GM19397 (cell line): ENCODE data around the gene CACNG6.

Experiments
- ATAC-seq: cut with Tn5 transposase; IDR thresholded peaks from one replicate; pipeline ENCODE4 v1.9.1; 2021; ENCODE audit warnings: mild to moderate bottlenecking, moderate library complexity; ENCODE audit not compliant: unreplicated experiment

Gene CACNG6

DNA sequence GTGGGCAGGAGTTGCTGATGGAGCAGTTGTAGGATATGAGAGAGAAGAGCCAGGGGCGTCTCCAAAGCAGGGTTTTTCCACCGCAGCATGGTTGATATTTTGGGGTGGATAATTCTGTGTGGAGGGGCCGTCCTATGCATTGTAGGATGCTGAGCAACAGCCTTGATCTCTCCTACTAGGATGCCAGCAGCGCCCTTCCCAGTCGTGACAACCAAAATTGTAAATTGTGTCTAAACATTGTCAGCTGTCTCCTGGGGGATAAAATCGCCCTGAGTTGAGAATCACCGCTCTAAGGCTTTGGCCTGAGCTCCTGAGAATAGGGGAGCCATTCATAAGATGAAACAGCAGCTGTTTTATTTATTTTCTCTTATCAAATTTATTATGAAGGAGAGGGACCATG is 24.5 kb upstream of the CACNG6 start:
- ATAC-seq, result no peak

- ATAC-seq, result no peak
Observed at GRCh38 chr19:53969366-53969765, 22.1 kb upstream of the CACNG6 start.

DNA sequence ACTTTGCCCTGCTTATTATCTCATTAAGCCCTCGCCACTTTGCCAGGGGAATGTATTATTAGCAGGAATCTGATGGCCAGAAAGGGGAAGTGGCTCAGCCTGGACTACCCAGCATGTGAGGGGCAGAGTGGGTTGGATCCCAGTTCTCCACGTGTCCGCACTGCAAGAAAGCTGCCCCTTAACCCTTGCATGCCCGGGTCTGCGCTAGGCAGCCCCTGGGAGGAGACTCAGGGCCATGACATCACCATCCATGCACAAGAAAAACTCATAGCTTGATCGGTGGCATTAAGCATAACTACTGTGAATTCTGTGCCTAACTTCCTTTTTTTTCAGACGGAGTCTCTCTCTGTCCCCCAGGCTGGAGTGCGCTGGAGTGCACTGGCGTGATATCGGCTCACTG is 19.8 kb upstream of the CACNG6 start:
- no peak for ATAC-seq

DNA sequence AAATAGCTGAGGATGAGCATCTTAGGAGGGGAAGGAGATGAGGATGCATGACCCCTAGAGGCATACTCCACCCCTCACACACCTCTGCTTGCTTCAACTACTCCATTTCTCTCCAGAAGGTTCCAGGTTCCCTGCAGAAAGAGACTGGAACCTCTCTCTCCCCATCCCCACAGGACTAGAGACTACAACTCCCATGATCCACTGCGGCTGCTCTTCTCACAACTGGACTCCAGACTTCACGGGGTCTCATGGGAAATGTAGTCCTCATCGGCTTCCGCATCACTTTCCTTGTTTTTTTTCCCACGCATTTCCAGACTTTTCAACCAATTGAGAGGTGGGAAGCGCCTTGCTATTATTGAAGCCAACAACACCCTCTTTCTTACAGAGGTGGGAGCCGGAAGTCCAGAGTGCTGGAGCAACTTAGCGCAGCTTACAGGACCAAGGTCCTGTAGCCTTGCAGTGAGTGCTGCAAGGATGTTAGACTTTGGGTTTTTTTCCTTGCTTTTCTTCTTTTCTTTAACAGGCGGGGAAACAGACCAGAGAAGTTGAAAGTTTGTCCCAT is 13.9 kb upstream of the CACNG6 start:
- no peak for ATAC-seq

GRCh38 chr19:53977991-53978731 is 13.3 kb upstream of the CACNG6 start:
- ATAC-seq, result no peak

GRCh38 chr19:53978975-53979801 is 12.2 kb upstream of the CACNG6 start:
- ATAC-seq, result no peak

DNA sequence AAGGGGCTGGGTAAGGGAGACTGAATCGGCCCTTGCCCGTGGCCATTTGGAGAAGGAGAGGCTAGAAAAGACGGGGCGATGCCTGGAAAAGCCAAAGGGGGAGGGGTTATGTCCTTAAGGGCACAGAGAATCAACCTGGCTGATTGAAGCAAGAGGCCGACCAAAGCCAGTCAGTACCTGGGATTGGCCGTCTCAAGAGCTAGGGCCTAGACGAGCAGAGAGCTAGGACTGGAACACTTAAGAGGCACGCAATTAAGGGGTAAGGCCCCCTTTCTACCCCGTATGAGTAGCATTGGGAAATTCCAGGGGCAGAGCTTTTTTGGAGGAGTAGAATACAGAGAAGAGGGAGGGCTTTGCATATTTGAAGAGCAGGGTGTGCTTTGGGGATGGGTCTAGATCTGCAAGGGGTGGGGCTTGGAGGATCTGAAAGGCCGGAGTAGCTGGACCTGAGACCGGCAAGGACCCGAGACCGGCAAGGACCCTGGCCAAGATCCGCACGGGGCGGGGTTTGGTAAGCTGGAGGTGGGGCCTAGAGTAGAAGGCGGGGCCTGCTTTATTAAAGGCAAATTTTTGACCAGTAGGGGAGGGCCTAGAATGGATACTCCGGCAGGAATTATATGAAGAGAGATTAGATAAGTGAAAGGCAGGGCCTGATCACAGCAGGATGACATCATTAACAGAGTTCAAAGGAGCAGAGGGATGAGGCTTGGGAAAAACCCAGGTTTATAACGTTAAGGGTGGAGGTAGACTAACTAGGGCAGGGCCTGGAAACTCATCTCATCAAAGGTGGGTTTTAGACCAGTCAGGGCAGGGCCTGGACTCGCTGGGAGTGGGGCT is 10.7 kb upstream of the CACNG6 start:
- ATAC-seq, result no peak

- no peak for ATAC-seq
Observed at GRCh38 chr19:53981376-53981951, 10.0 kb upstream of the CACNG6 start.

DNA sequence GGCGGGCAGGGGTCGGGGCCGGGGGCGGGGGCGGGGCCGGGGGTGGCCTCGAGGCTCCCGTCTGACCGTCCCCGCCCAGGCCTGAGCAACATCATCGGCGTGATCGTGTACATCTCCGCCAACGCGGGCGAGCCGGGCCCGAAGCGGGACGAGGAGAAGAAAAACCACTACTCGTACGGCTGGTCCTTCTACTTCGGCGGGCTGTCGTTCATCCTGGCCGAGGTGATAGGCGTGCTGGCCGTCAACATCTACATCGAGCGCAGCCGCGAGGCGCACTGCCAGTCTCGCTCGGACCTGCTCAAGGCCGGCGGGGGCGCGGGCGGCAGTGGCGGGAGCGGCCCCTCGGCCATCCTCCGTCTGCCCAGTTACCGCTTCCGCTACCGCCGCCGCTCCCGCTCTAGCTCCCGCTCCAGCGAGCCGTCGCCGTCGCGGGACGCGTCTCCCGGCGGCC is 9.4 kb upstream of the CACNG6 start:
- no peak for ATAC-seq

- no peak for ATAC-seq
Observed at GRCh38 chr19:53982611-53983010, 8.8 kb upstream of the CACNG6 start.

- ATAC-seq, result no peak
Observed at GRCh38 chr19:53983457-53984289, 7.8 kb upstream of the CACNG6 start.

DNA sequence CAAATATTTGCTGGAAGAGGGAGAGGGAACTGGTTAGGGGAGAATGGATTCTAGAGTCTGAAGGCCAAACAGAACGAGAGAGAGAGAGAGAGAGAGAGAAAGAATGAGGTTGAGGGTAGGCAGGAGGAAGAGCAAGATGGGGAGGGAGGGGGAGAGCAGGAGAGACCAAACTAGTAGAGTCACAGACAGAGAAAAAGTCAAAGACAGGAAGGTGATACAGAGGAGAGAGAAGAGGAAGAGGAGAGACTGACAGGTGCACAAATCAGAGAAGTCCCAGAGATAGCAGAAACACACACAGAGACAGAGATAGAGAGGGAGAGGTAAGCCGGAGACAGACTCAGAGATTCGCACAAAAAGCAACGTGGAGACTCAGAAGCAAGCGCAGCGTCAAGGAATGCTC is 5.6 kb upstream of the CACNG6 start:
- no peak for ATAC-seq

DNA sequence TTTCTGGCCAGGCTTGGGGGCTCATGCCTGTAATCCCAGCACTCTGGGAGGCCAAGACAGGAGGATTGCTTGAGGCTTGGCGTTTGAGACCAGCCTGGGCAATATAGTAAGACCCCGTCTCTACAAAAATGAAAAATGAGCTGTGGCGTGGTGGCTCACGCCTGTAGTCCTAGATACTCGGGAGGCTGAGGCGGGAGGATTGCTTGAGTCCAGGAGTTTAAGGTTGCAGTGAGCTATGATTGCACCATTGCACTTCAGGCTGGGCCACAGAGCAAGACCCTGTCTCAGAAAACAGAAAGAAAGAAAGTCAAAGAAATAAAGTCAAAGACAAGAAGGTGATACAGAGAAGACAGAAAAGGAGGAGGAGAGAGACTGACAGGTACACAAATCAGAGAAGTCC is 2.5 kb upstream of the CACNG6 start:
- no peak for ATAC-seq

DNA sequence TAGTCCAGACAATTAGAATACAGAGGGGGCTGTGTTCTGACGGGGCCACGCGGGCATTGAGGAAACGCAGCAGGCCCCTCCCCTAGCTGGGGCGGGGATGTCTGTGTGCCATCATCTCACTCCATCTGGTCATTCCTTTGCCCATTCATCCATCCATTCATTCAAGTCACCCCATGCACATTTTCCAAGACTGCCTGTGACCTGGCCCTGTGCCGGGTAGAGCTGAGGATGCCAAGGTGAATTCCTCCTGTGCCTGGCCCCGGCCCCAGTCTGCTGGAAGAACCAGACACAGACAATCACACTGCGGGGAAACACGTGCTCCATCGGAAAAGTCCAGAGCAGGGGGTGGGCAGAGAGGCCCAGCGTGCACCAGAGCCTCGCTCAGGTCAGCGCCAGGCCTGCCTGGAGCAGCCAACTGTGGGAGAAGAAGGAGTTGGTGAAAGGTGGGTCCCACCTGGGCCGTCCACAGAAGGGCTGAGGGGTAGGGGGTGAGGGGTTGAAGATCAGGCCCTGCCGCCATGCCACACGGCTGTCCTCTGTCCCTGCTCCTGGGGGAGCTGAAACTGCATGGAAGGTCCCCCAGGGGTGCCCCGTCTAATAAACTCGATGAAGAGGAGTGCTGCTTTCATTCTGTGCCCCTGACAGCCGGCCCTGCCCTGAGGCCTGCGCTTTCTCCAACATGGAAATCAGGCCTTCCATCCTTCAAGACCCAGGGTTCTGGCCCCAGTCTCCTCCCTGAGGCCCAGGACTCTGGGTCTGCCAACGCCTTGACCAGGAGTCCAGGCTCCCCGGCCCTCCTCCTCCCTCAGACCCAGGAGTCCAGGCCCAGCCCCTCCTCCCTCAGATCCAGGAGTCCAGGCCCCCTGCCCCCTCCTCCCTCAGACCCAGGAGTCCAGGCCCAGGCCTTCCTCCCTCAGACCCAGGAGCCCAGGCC is 1.6 kb upstream of the CACNG6 start:
- no peak for ATAC-seq

DNA sequence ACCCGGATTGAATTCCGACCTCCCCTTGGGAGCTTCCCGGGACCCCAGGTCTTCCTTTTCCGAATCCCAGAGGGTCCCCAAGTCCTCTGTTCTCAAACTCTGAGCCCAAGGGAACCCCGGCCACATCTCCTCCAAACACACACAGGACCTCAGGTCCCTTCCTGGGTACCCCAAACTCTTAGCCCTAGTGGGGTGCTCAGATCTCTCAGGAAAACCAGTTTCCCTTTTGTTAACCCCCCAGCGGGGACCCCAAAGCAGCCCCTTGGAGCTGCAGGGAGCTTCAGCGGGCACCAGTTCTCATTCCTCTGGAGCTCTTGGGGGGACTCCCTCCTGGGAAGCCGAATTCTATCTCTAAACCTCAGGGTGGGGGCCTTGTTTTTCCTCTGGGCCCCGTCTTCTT is 774 bp downstream of the CACNG6 start:
- no peak for ATAC-seq

GRCh38 chr19:53992815-53993214 is 1.4 kb downstream of the CACNG6 start:
- ATAC-seq, result no peak

- no peak for ATAC-seq
Observed at GRCh38 chr19:53993448-53993847, 2.0 kb downstream of the CACNG6 start.

DNA sequence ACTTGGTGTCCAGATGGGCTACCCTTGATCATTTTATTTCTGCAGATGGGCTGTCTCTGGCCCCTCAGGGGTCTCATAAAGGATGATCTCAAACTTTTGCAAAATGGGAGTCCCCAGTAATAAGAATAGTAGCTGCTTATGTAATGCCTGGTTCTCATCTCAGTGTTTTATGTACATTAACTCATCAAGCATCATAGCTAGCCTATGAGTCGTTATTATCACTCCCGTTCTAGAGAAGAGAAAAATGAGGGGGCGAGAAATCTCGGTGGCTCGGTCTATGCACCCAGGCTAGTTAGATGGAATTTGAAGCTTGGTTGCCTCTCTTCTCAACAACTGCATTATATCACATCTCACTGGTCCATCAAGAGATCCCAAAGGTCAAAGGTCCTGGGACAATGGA is 3.4 kb downstream of the CACNG6 start:
- ATAC-seq, result no peak

GRCh38 chr19:53998223-53998622 is 6.8 kb downstream of the CACNG6 start:
- no peak for ATAC-seq
